Myometrial cell (primary cell): ENCODE measurements around the gene SMIM12. TPM values are rescaled to one million over a fixed set of nuclear protein-coding genes. Genes with fewer than 3 reads are reported as not detected.

Experiments used
- total RNA-seq: library from RNA; depleted of rRNA; stranded (reverse); fragments of >200 nt; gene quantifications from 2 replicates; pipeline ENCODE4 v1.2.3, GENCODE V29; 2015

SMIM12 gene, protein sequence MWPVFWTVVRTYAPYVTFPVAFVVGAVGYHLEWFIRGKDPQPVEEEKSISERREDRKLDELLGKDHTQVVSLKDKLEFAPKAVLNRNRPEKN
- total RNA-seq: 25.1 and 31.9 TPM in 2 replicates

DNA sequence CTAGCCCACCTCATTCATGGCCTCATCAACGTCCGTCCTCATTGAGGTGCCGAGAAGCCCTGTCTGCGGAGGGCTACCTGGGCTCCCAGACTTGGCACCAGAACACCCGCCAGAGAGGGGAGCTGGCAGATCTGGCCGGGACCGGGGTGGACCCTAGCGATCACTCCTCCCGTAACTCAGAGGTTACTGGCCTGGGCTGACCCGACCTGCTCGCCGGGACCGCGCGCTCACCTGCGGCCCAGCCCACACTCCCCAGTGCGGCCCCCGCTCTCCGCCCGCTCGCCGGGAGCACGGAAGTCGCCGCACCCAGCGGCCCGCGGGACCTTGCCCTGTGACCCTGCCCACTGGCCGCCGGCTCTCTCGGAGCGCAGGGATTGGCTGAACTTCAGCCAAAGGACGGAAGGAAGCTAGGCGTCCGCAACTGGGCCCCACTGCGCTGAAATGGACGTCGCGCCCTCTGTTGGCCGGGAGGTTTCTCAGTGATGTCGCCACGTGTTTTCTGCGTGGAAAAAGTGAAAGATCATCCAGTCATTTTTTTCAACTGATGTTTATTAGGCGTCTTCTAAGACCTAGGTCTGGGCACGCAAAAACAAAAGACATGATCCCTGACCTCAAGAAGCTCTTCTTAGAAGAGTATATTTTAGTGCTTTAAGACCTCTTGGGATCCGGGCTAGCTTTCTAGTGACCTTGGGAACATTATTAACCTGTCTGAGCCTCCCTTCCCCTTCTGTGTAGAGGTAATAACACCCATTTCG is at the start of gene SMIM12:
TSS of gene SMIM12 (minus strand) at position 304 of the 755 bp plus-strand sequence. CDS start 3,772 bp downstream, outside the sequence.

Other genes starting within 250 kb of the SMIM12 start
- gene GJB5, start 104.7 kb downstream of the SMIM12 start, total RNA-seq: not detected in 2 replicates
- gene GJB4, start 100.0 kb downstream of the SMIM12 start, total RNA-seq: not detected in 2 replicates
- not detected in 2 replicates for gene GJB3, start 78.5 kb downstream of the SMIM12 start, total RNA-seq
- gene GJA4, start 66.8 kb downstream of the SMIM12 start, total RNA-seq: not detected in 2 replicates
- gene DLGAP3, start 69.9 kb upstream of the SMIM12 start, total RNA-seq: 0.18 TPM in 1 of 2 replicates, not detected in the other
- gene TMEM35B, start 125.6 kb upstream of the SMIM12 start, total RNA-seq: 69.8 and 71.2 TPM in 2 replicates
- gene ZMYM6, start 172.2 kb upstream of the SMIM12 start, total RNA-seq: 7.2 and 10.6 TPM in 2 replicates
- gene ZMYM1, start 219.6 kb upstream of the SMIM12 start, total RNA-seq: 10.7 and 16.5 TPM in 2 replicates